ENCODE data around the gene TMOD3.

Gene TMOD3

GRCh38 chr15:51912528-51912927 lies 83.1 kb downstream of the TMOD3 start:
- DNase-seq (ENCODE audit: low spot score) = no peak
- in situ Hi-C loops (cut with MboI; ENCODE audit: low pct_unique_long_range_greater_than_20kb, low sequenced_read_pairs, unreplicated experiment) = no loop called here
- no peak for TF ChIP-seq CTCF (IDR thresholded peaks at IDR 0.05; ENCODE audit: extremely low read depth, insufficient read depth, missing control alignments)

GRCh38 chr15:51917493-51917892 lies 88.0 kb downstream of the TMOD3 start:
- peak; percentile 35 for TF ChIP-seq CTCF (IDR thresholded peaks at IDR 0.05; ENCODE audit: extremely low read depth, insufficient read depth, missing control alignments)
- in situ Hi-C loops (cut with MboI; ENCODE audit: low pct_unique_long_range_greater_than_20kb, low sequenced_read_pairs, unreplicated experiment) = no loop called here
- DNase-seq (ENCODE audit: low spot score) = no peak

- DNase-seq (ENCODE audit: low spot score) = no peak
- in situ Hi-C loops (cut with MboI; ENCODE audit: low pct_unique_long_range_greater_than_20kb, low sequenced_read_pairs, unreplicated experiment) = no loop called here
- no peak for TF ChIP-seq CTCF (IDR thresholded peaks at IDR 0.05; ENCODE audit: extremely low read depth, insufficient read depth, missing control alignments)
Observed at GRCh38 chr15:51924156-51925068, 95.0 kb downstream of the TMOD3 start.

- in situ Hi-C loops (cut with MboI; ENCODE audit: low pct_unique_long_range_greater_than_20kb, low sequenced_read_pairs, unreplicated experiment) = no loop called here
- DNase-seq (ENCODE audit: low spot score) = no peak
- TF ChIP-seq CTCF (IDR thresholded peaks at IDR 0.05; ENCODE audit: extremely low read depth, insufficient read depth, missing control alignments) = no peak
Observed at GRCh38 chr15:51926809-51927208, 97.4 kb downstream of the TMOD3 start.

GRCh38 chr15:51931016-51931415 lies 101.6 kb downstream of the TMOD3 start:
- in situ Hi-C loops (cut with MboI; ENCODE audit: low pct_unique_long_range_greater_than_20kb, low sequenced_read_pairs, unreplicated experiment) = no loop called here
- DNase-seq (ENCODE audit: low spot score) = no peak
- TF ChIP-seq CTCF (IDR thresholded peaks at IDR 0.05; ENCODE audit: extremely low read depth, insufficient read depth, missing control alignments) = no peak

- TF ChIP-seq CTCF (IDR thresholded peaks at IDR 0.05; ENCODE audit: extremely low read depth, insufficient read depth, missing control alignments) = no peak
- no peak for DNase-seq (ENCODE audit: low spot score)
- in situ Hi-C loops (cut with MboI; ENCODE audit: low pct_unique_long_range_greater_than_20kb, low sequenced_read_pairs, unreplicated experiment) = no loop called here
Observed at GRCh38 chr15:51931638-51932037, 102.2 kb downstream of the TMOD3 start.
